DMS53 (cell line): Measurements from ENCODE around the gene THRB.

Source experiments
- DNase-seq: peaks from one replicate; lab custom pipeline; 2025; lab: John Stamatoyannopoulos, UW

THRB gene

GRCh38 chr3:24225385-24225950, 269.2 kb downstream of the THRB start:
- no peak for DNase-seq

GRCh38 chr3:24224666-24225384, 269.8 kb downstream of the THRB start:
- no peak for DNase-seq

- DNase-seq, result no peak
Measured at GRCh38 chr3:24222165-24222805, 272.4 kb downstream of the THRB start.

- DNase-seq, result no peak
Measured at GRCh38 chr3:24220859-24221657, 273.6 kb downstream of the THRB start.

GRCh38 chr3:24215502-24215901, 279.1 kb downstream of the THRB start:
- DNase-seq, result no peak

GRCh38 chr3:24211381-24211780, 283.3 kb downstream of the THRB start:
- no peak for DNase-seq

GRCh38 chr3:24202071-24202470, 292.6 kb downstream of the THRB start:
- no peak for DNase-seq

GRCh38 chr3:24201301-24201700, 293.3 kb downstream of the THRB start:
- DNase-seq, result no peak

GRCh38 chr3:24199775-24200247, 294.8 kb downstream of the THRB start:
- no peak for DNase-seq

- DNase-seq, result no peak
Measured at GRCh38 chr3:24199300-24199699, 295.4 kb downstream of the THRB start.

GRCh38 chr3:24198728-24199127, 295.9 kb downstream of the THRB start:
- DNase-seq, result no peak

- no peak for DNase-seq
Measured at GRCh38 chr3:24197809-24198208, 296.8 kb downstream of the THRB start.

GRCh38 chr3:24196526-24196925, 298.1 kb downstream of the THRB start:
- no peak for DNase-seq

- DNase-seq, result no peak
Measured at GRCh38 chr3:24195504-24196230, 299.0 kb downstream of the THRB start.

- no peak for DNase-seq
Measured at GRCh38 chr3:24192469-24193056, 302.1 kb downstream of the THRB start.

- no peak for DNase-seq
Measured at GRCh38 chr3:24191801-24192403, 302.7 kb downstream of the THRB start.

GRCh38 chr3:24190256-24190655, 304.4 kb downstream of the THRB start:
- DNase-seq, result no peak

GRCh38 chr3:24185738-24186384, 308.8 kb downstream of the THRB start:
- DNase-seq, result peak; percentile 40

- no peak for DNase-seq
Measured at GRCh38 chr3:24184528-24185176, 310.0 kb downstream of the THRB start.

GRCh38 chr3:24182756-24183155, 311.9 kb downstream of the THRB start:
- DNase-seq, result no peak
